ENCODE results near the gene TUG1. TPM values are rescaled to one million over a fixed set of nuclear protein-coding genes. Genes with fewer than 3 reads are reported as not detected.
A peak's percentile ranks its signal among the peaks of the same experiment; 100 is the strongest.

The TUG1 gene
- total RNA-seq: 71.9 and 74.6 TPM in 2 replicates

- TF ChIP-seq CTCF (IDR thresholded peaks at IDR 0.05; ENCODE audit: extremely low read depth, low read depth, low read length): no peak
- Histone ChIP-seq H3K9me3 (ENCODE audit: low read depth, low read length) (peaks cover 1% of the 10 kb centered on the region), H3K27me3 (ENCODE audit: insufficient read depth, low read length) (no peaks in the 10 kb centered on the region), H2AFZ (ENCODE audit: low read length) (peak within 1 kb of the TSS; percentile 87), H3K4me2 (ENCODE audit: insufficient read depth, low read length) (peak within 1 kb of the TSS; percentile 96), H3K4me3 (ENCODE audit: insufficient read depth, low read length) (peak within 1 kb of the TSS; percentile 86), H3K79me2 (ENCODE audit: insufficient read depth, low read length) (peaks cover 90% of the 10 kb centered on the region), H3K36me3 (ENCODE audit: insufficient read depth, low read length) (peaks cover 27% of the 10 kb centered on the region), H4K20me1 (ENCODE audit: insufficient read depth, low read length) (peaks cover 33% of the 10 kb centered on the region), H3K4me1 (ENCODE audit: insufficient read depth, low read length) (peaks cover 11% of the 10 kb centered on the region), H3K27ac (ENCODE audit: low read depth, low read length) (peak within 1 kb of the TSS; percentile 87)
- peak; percentile 100 for DNase-seq (ENCODE audit: insufficient read length, low spot score, missing footprints)
Observed at GRCh38 chr22:30968924-30969531, at the start of gene TUG1. Gene TUG1, plus strand, starts transcription at chr22:30969265.

- Histone ChIP-seq H3K27ac (ENCODE audit: low read depth, low read length) (no peak overlapping the region), H3K79me2 (ENCODE audit: insufficient read depth, low read length) (no peaks in the 10 kb centered on the region), H3K36me3 (ENCODE audit: insufficient read depth, low read length) (no peaks in the 10 kb centered on the region), H4K20me1 (ENCODE audit: insufficient read depth, low read length) (no peaks in the 10 kb centered on the region), H2AFZ (ENCODE audit: low read length) (no peak overlapping the region), H3K27me3 (ENCODE audit: insufficient read depth, low read length) (no peaks in the 10 kb centered on the region), H3K4me2 (ENCODE audit: insufficient read depth, low read length) (no peak overlapping the region), H3K4me1 (ENCODE audit: insufficient read depth, low read length) (peaks cover 10% of the 10 kb centered on the region), H3K4me3 (ENCODE audit: insufficient read depth, low read length) (no peak overlapping the region), H3K9me3 (ENCODE audit: low read depth, low read length) (no peaks in the 10 kb centered on the region)
- no peak for DNase-seq (ENCODE audit: insufficient read length, low spot score, missing footprints)
- TF ChIP-seq CTCF (IDR thresholded peaks at IDR 0.05; ENCODE audit: extremely low read depth, low read depth, low read length): no peak
Observed at GRCh38 chr22:30919973-30920372, 49.1 kb upstream of the TUG1 start.

GRCh38 chr22:30920407-30920806, 48.7 kb upstream of the TUG1 start:
- peak overlapping the region; percentile 55 for H3K4me2 ChIP-seq (ENCODE audit: insufficient read depth, low read length)
- H2AFZ ChIP-seq (ENCODE audit: low read length): no peak overlapping the region
- H3K9me3 ChIP-seq (ENCODE audit: low read depth, low read length): no peaks in the 10 kb centered on the region
- peaks cover under 1% of the 10 kb centered on the region for H3K36me3 ChIP-seq (ENCODE audit: insufficient read depth, low read length)
- H3K4me1 ChIP-seq (ENCODE audit: insufficient read depth, low read length): peaks cover 10% of the 10 kb centered on the region
- peak; percentile 92 for TF ChIP-seq CTCF (IDR thresholded peaks at IDR 0.05; ENCODE audit: extremely low read depth, low read depth, low read length)
- no peak overlapping the region for H3K27ac ChIP-seq (ENCODE audit: low read depth, low read length)
- peak overlapping the region; percentile 43 for H3K4me3 ChIP-seq (ENCODE audit: insufficient read depth, low read length)
- peak; percentile 91 for DNase-seq (ENCODE audit: insufficient read length, low spot score, missing footprints)
- H3K27me3 ChIP-seq (ENCODE audit: insufficient read depth, low read length): no peaks in the 10 kb centered on the region
- H3K79me2 ChIP-seq (ENCODE audit: insufficient read depth, low read length): no peaks in the 10 kb centered on the region
- H4K20me1 ChIP-seq (ENCODE audit: insufficient read depth, low read length): no peaks in the 10 kb centered on the region

- TF ChIP-seq CTCF (IDR thresholded peaks at IDR 0.05; ENCODE audit: extremely low read depth, low read depth, low read length): no peak
- H2AFZ ChIP-seq (ENCODE audit: low read length): no peak overlapping the region
- H3K4me2 ChIP-seq (ENCODE audit: insufficient read depth, low read length): peak overlapping the region; percentile 76
- no peaks in the 10 kb centered on the region for H3K27me3 ChIP-seq (ENCODE audit: insufficient read depth, low read length)
- H3K36me3 ChIP-seq (ENCODE audit: insufficient read depth, low read length): peaks cover 6% of the 10 kb centered on the region
- no peak overlapping the region for H3K27ac ChIP-seq (ENCODE audit: low read depth, low read length)
- peak overlapping the region; percentile 68 for H3K4me3 ChIP-seq (ENCODE audit: insufficient read depth, low read length)
- no peaks in the 10 kb centered on the region for H4K20me1 ChIP-seq (ENCODE audit: insufficient read depth, low read length)
- H3K9me3 ChIP-seq (ENCODE audit: low read depth, low read length): no peaks in the 10 kb centered on the region
- peaks cover 10% of the 10 kb centered on the region for H3K4me1 ChIP-seq (ENCODE audit: insufficient read depth, low read length)
- no peaks in the 10 kb centered on the region for H3K79me2 ChIP-seq (ENCODE audit: insufficient read depth, low read length)
- DNase-seq (ENCODE audit: insufficient read length, low spot score, missing footprints): no peak
Observed at GRCh38 chr22:30921108-30921507, 48.0 kb upstream of the TUG1 start.

Data from osteoblast (primary cell).